D341Med (cell line): ENCODE data around the gene LYZL2.
"Not testable (repeated sequence)": the region's sequence is repeated elsewhere in the genome, so short reads cannot be mapped to it uniquely, and the experiment has no call there.

Experiments used
- DNase-seq: peaks from one replicate; pipeline ENCODE4 v3.0.0; 2012; ENCODE audit warnings: low spot score

Gene LYZL2

GRCh38 chr10:30629653-30630052, at the start of gene LYZL2:
Gene LYZL2 (minus strand): TSS chr10:30629753. CDS start chr10:30626915, 2,838 bp downstream.
- DNase-seq = no peak

- DNase-seq = not testable (repeated sequence)
These were observed 48.1 kb upstream of the LYZL2 start for GRCh38 chr10:30677616-30678015.

GRCh38 chr10:30677146-30677545, 47.6 kb upstream of the LYZL2 start:
- not testable (repeated sequence) for DNase-seq

GRCh38 chr10:30675791-30676718, 46.5 kb upstream of the LYZL2 start:
- peak; percentile 36 for DNase-seq

GRCh38 chr10:30674796-30675195, 45.2 kb upstream of the LYZL2 start:
- no peak for DNase-seq

- not testable (repeated sequence) for DNase-seq
These were observed 43.7 kb upstream of the LYZL2 start for GRCh38 chr10:30673262-30673661.

- not testable (repeated sequence) for DNase-seq
These were observed 42.8 kb upstream of the LYZL2 start for GRCh38 chr10:30672338-30672737.

GRCh38 chr10:30671026-30671616, 41.6 kb upstream of the LYZL2 start:
- peak; percentile 61 for DNase-seq

- not testable (repeated sequence) for DNase-seq
These were observed 38.4 kb upstream of the LYZL2 start for GRCh38 chr10:30667982-30668381.

- not testable (repeated sequence) for DNase-seq
These were observed 33.9 kb upstream of the LYZL2 start for GRCh38 chr10:30663403-30663802.

- no peak for DNase-seq
These were observed 33.3 kb upstream of the LYZL2 start for GRCh38 chr10:30662814-30663213.

GRCh38 chr10:30660314-30660713, 30.8 kb upstream of the LYZL2 start:
- not testable (repeated sequence) for DNase-seq

GRCh38 chr10:30656233-30656632, 26.7 kb upstream of the LYZL2 start:
- no peak for DNase-seq

- DNase-seq = not testable (repeated sequence)
These were observed 25.4 kb upstream of the LYZL2 start for GRCh38 chr10:30655001-30655400.

GRCh38 chr10:30651470-30652397, 22.2 kb upstream of the LYZL2 start:
- DNase-seq = not testable (repeated sequence)

GRCh38 chr10:30647089-30647488, 17.5 kb upstream of the LYZL2 start:
- no peak for DNase-seq

GRCh38 chr10:30645340-30645827, 15.8 kb upstream of the LYZL2 start:
- DNase-seq = peak; percentile 48

- not testable (repeated sequence) for DNase-seq
These were observed 14.9 kb upstream of the LYZL2 start for GRCh38 chr10:30644408-30644861.

- not testable (repeated sequence) for DNase-seq
These were observed 14.1 kb upstream of the LYZL2 start for GRCh38 chr10:30643557-30644199.

GRCh38 chr10:30642856-30643255, 13.3 kb upstream of the LYZL2 start:
- not testable (repeated sequence) for DNase-seq
